Astrocyte (in vitro differentiated cells and primary cell): Measurements from ENCODE around the gene TAF4. TPM values are rescaled to one million over a fixed set of nuclear protein-coding genes. Genes with fewer than 3 reads are reported as not detected.

Source experiments
- DNase-seq: peaks from one replicate; pipeline ENCODE4 v3.0.0-alpha.2; 2010; ENCODE audit warnings: low read depth
- FAIRE-seq: peaks from 2 replicates; lab custom pipeline; 2011; peaks lifted over from hg19 to GRCh38; lab: Jason Lieb, UNC
- H2AFZ ChIP-seq: 2 replicates; pipeline ENCODE4 v1.6.0; 2012; ENCODE audit warnings: low read depth, low read length, inconsistent platforms
- H3K27ac ChIP-seq: 2 replicates; pipeline ENCODE4 v1.5.1; 2011; ENCODE audit warnings: low read depth, low read length, inconsistent platforms
- H3K27me3 ChIP-seq: 2 replicates; pipeline ENCODE4 v1.6.0; 2011; ENCODE audit warnings: low read length, inconsistent platforms; ENCODE audit not compliant: insufficient read depth
- H3K36me3 ChIP-seq: 2 replicates; pipeline ENCODE4 v1.5.1; 2011; ENCODE audit warnings: low read length, inconsistent platforms; ENCODE audit not compliant: insufficient read depth
- H3K4me1 ChIP-seq: 2 replicates; pipeline ENCODE4 v1.5.1; 2011; ENCODE audit warnings: low read length, inconsistent platforms; ENCODE audit not compliant: insufficient read depth
- H3K4me2 ChIP-seq: 2 replicates; pipeline ENCODE4 v1.6.0; 2012; ENCODE audit warnings: low read length, inconsistent platforms
- H3K4me3 ChIP-seq: 2 replicates; pipeline ENCODE4 v1.5.1; 2011; ENCODE audit warnings: low read depth, mild to moderate bottlenecking, low read length, inconsistent platforms; ENCODE audit not compliant: insufficient read depth
- H3K79me2 ChIP-seq: 2 replicates; pipeline ENCODE4 v1.6.0; 2012; ENCODE audit warnings: mild to moderate bottlenecking, low read length, inconsistent platforms; ENCODE audit not compliant: insufficient read depth
- H3K9ac ChIP-seq: 2 replicates; pipeline ENCODE4 v1.6.0; 2012; ENCODE audit warnings: mild to moderate bottlenecking, low read length, inconsistent platforms
- H3K9me3 ChIP-seq: 2 replicates; pipeline ENCODE4 v1.5.1; 2012; ENCODE audit warnings: low read depth, mild to moderate bottlenecking, low read length, inconsistent platforms; ENCODE audit not compliant: insufficient read depth
- H4K20me1 ChIP-seq: 2 replicates; pipeline ENCODE4 v1.6.0; 2012; ENCODE audit warnings: low read length, inconsistent platforms; ENCODE audit not compliant: insufficient read depth
- H3K27ac Mint-ChIP-seq: one replicate; pipeline ENCODE4 v1.8.0; 2021; ENCODE audit warnings: mild to moderate bottlenecking, mixed read lengths; ENCODE audit not compliant: unreplicated experiment
- H3K27me3 Mint-ChIP-seq: one replicate; pipeline ENCODE4 v1.8.0; 2021; ENCODE audit warnings: low read depth, mixed read lengths; ENCODE audit not compliant: unreplicated experiment
- H3K36me3 Mint-ChIP-seq: one replicate; pipeline ENCODE4 v1.8.0; 2021; ENCODE audit warnings: low read depth, mixed read lengths; ENCODE audit not compliant: unreplicated experiment
- H3K4me1 Mint-ChIP-seq: one replicate; pipeline ENCODE4 v1.8.0; 2021; ENCODE audit warnings: low read depth, mixed read lengths; ENCODE audit not compliant: unreplicated experiment
- H3K4me3 Mint-ChIP-seq: one replicate; pipeline ENCODE4 v1.8.0; 2021; ENCODE audit warnings: mild to moderate bottlenecking, moderate library complexity, mixed read lengths; ENCODE audit not compliant: unreplicated experiment
- H3K9me3 Mint-ChIP-seq: one replicate; pipeline ENCODE4 v1.8.0; 2021; ENCODE audit warnings: mild to moderate bottlenecking, mixed read lengths; ENCODE audit not compliant: unreplicated experiment
- CTCF ChIP-seq: IDR thresholded peaks from 2 replicates; pipeline ENCODE4 v1.5.1; 2011; ENCODE audit warnings: low read depth, mild to moderate bottlenecking, inconsistent platforms, low read length, moderate library complexity; ENCODE audit not compliant: insufficient read depth
- EZH2 ChIP-seq: IDR thresholded peaks from 2 replicates; pipeline ENCODE4 v1.6.1; 2012; ENCODE audit warnings: mild to moderate bottlenecking, low read length, inconsistent platforms; ENCODE audit not compliant: insufficient read depth
- total RNA-seq: library from RNA; stranded (reverse); gene quantifications from 2 replicates; pipeline ENCODE4 v1.2.1, GENCODE V29; 2021

TAF4 gene
- total RNA-seq, 1 donor from 2014 or later = 11.8 TPM

- Histone ChIP-seq H3K4me1 (no peaks in the 10 kb centered on the region), H4K20me1 (peaks cover 42% of the 10 kb centered on the region), H2AFZ (no peak overlapping the region), H3K4me2 (no peak overlapping the region), H3K4me3 (no peak overlapping the region), H3K79me2 (peaks cover under 1% of the 10 kb centered on the region), H3K9ac (no peak overlapping the region), H3K9me3 (no peaks in the 10 kb centered on the region), H3K27me3 (no peaks in the 10 kb centered on the region), H3K36me3 (peaks cover 4% of the 10 kb centered on the region), H3K27ac (no peak overlapping the region)
- DNase-seq (no peak), FAIRE-seq (no peak)
- H3K27me3 Mint-ChIP-seq = no peaks in the 10 kb centered on the region
- H3K9me3 Mint-ChIP-seq = no peaks in the 10 kb centered on the region
- H3K4me1 Mint-ChIP-seq = peaks cover 2% of the 10 kb centered on the region
- no peak overlapping the region for H3K27ac Mint-ChIP-seq
- peaks cover 12% of the 10 kb centered on the region for H3K36me3 Mint-ChIP-seq
- no peak overlapping the region for H3K4me3 Mint-ChIP-seq
- no peak for TF ChIP-seq EZH2
- no peak for TF ChIP-seq CTCF
These were observed 55.7 kb downstream of the TAF4 start for GRCh38 chr20:62009869-62010445.

GRCh38 chr20:62009322-62009721 is 56.4 kb downstream of the TAF4 start:
- peaks cover 36% of the 10 kb centered on the region for H4K20me1 ChIP-seq
- Mint-ChIP-seq H3K27me3 (no peaks in the 10 kb centered on the region), H3K36me3 (peaks cover 8% of the 10 kb centered on the region), H3K4me1 (peaks cover 2% of the 10 kb centered on the region), H3K4me3 (no peak overlapping the region), H3K9me3 (no peaks in the 10 kb centered on the region), H3K27ac (no peak overlapping the region)
- no peak for FAIRE-seq
- no peak overlapping the region for H3K27ac ChIP-seq
- no peak overlapping the region for H3K9ac ChIP-seq
- no peak overlapping the region for H3K4me2 ChIP-seq
- TF ChIP-seq CTCF = no peak
- TF ChIP-seq EZH2 = no peak
- H3K27me3 ChIP-seq = no peaks in the 10 kb centered on the region
- no peaks in the 10 kb centered on the region for H3K4me1 ChIP-seq
- H3K36me3 ChIP-seq = peaks cover 4% of the 10 kb centered on the region
- no peak overlapping the region for H2AFZ ChIP-seq
- no peaks in the 10 kb centered on the region for H3K9me3 ChIP-seq
- no peak overlapping the region for H3K4me3 ChIP-seq
- H3K79me2 ChIP-seq = no peaks in the 10 kb centered on the region
- no peak for DNase-seq

DNA sequence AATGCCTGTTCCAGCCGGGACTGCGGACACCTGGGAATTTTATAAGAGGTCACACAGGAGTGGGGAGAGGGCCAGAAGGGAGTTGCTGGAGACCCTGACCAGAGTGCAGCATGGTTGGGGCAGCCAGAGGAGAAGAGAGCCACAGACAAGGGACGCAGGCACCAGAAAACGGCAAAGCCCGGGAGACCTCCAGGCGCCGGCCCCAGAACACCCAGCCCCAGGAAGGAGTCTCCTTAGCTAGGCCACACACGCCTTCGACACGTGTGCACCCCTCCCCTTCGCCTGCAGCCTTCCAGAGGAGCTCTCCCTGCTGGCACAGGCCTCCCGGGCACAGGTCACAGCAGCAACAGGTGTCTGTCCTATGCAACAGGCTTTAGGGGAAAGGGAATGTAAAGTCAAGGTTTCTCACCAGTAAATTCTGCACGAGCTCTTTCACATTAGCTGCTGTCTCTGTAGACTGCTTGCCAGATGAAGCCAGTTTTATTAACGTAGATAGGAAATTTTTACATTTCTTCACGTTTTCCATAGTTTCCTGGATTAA is 57.0 kb downstream of the TAF4 start:
- H2AFZ ChIP-seq = no peak overlapping the region
- DNase-seq = no peak
- peaks cover 34% of the 10 kb centered on the region for H4K20me1 ChIP-seq
- no peak overlapping the region for H3K9ac ChIP-seq
- no peak overlapping the region for H3K27ac Mint-ChIP-seq
- H3K27me3 Mint-ChIP-seq = no peaks in the 10 kb centered on the region
- no peaks in the 10 kb centered on the region for H3K4me1 ChIP-seq
- no peak overlapping the region for H3K4me3 ChIP-seq
- no peak for FAIRE-seq
- TF ChIP-seq EZH2 (no peak), CTCF (no peak)
- H3K27me3 ChIP-seq = no peaks in the 10 kb centered on the region
- no peaks in the 10 kb centered on the region for H3K9me3 ChIP-seq
- H3K36me3 ChIP-seq = peaks cover 4% of the 10 kb centered on the region
- no peaks in the 10 kb centered on the region for H3K79me2 ChIP-seq
- peaks cover 8% of the 10 kb centered on the region for H3K36me3 Mint-ChIP-seq
- H3K4me1 Mint-ChIP-seq = peaks cover 2% of the 10 kb centered on the region
- no peak overlapping the region for H3K27ac ChIP-seq
- no peak overlapping the region for H3K4me2 ChIP-seq
- no peak overlapping the region for H3K4me3 Mint-ChIP-seq
- H3K9me3 Mint-ChIP-seq = no peaks in the 10 kb centered on the region
